Liver (tissue), 9 donors: ENCODE measurements around the gene DLX6. TPM values are rescaled to one million over a fixed set of nuclear protein-coding genes. Genes with fewer than 3 reads are reported as not detected.

Source experiments
- DNase-seq: peaks from one replicate; pipeline ENCODE4 v3.0.0-alpha.2; 2017; ENCODE audit warnings: low spot score
- H3K27ac ChIP-seq, 2 donors: one replicate each; pipeline ENCODE4 v1.7.0; 2013; ENCODE audit warnings: inconsistent platforms in 2 of 2, low read length in 2 of 2, control low read depth in 1 of 2, low read depth in 1 of 2, mild to moderate bottlenecking in 1 of 2
- H3K27me3 ChIP-seq, 4 donors: one replicate each; pipeline versions ENCODE4 v1.6.1 to v1.7.0; 2013; ENCODE audit warnings: low read length in 3 of 4, inconsistent platforms in 1 of 4, mild to moderate bottlenecking in 1 of 4, moderate library complexity in 1 of 4; ENCODE audit not compliant: control insufficient read depth in 4 of 4, insufficient read depth in 4 of 4
- H3K36me3 ChIP-seq, 4 donors: one replicate each; pipeline versions ENCODE4 v1.6.1 to v1.7.0; 2013; ENCODE audit warnings: low read length in 3 of 4, mild to moderate bottlenecking in 3 of 4, low read depth in 1 of 4, moderate library complexity in 1 of 4; ENCODE audit not compliant: control insufficient read depth in 4 of 4, insufficient read depth in 3 of 4
- H3K4me1 ChIP-seq, 4 donors: one replicate each; pipeline versions ENCODE4 v1.6.1 to v1.7.0; 2013; ENCODE audit warnings: low read length in 3 of 4, mild to moderate bottlenecking in 3 of 4, moderate library complexity in 1 of 4; ENCODE audit not compliant: control insufficient read depth in 4 of 4, insufficient read depth in 4 of 4
- H3K4me3 ChIP-seq, 3 donors: one replicate each; pipeline versions ENCODE4 v1.6.1 to v1.7.0; 2013; ENCODE audit warnings: low read length in 3 of 3, control low read depth in 1 of 3, low read depth in 1 of 3, mild to moderate bottlenecking in 1 of 3
- H3K9ac ChIP-seq, 2 donors: one replicate each; pipeline ENCODE4 v1.7.0; 2013; ENCODE audit warnings: low read length in 2 of 2, mild to moderate bottlenecking in 2 of 2, moderate library complexity in 2 of 2, control low read depth in 1 of 2, low read depth in 1 of 2
- H3K9me3 ChIP-seq, 4 donors: one replicate each; pipeline versions ENCODE4 v1.6.1 to v1.7.0; 2013; ENCODE audit warnings: low read length in 3 of 4; ENCODE audit not compliant: control insufficient read depth in 4 of 4
- EGR1 ChIP-seq, 2 donors: IDR thresholded peaks; 2 replicates each; pipeline ENCODE4 v1.6.1; 2016 to 2018; ENCODE audit warnings: antibody characterized with exemption in 2 of 2, low read depth in 2 of 2
- FOXA1 ChIP-seq: IDR thresholded peaks from 2 replicates; pipeline ENCODE4 v1.6.1; 2016; ENCODE audit warnings: antibody characterized with exemption
- FOXA2 ChIP-seq: IDR thresholded peaks from 2 replicates; pipeline ENCODE4 v1.6.1; 2016; ENCODE audit warnings: antibody characterized with exemption
- HNF4A ChIP-seq, 2 donors: conservative IDR thresholded peaks; 2 replicates each; pipeline ENCODE4 v1.6.1; 2016; ENCODE audit warnings: antibody characterized with exemption in 2 of 2, mild to moderate bottlenecking in 2 of 2
- HNF4G ChIP-seq: IDR thresholded peaks from 2 replicates; pipeline ENCODE4 v1.6.1; 2016; ENCODE audit warnings: antibody characterized with exemption
- JUND ChIP-seq, 2 donors: IDR thresholded peaks; 2 replicates each; pipeline ENCODE4 v1.6.1; 2016; ENCODE audit warnings: antibody characterized with exemption in 2 of 2
- NR2F2 ChIP-seq: IDR thresholded peaks from 2 replicates; pipeline ENCODE4 v1.6.1; 2016; ENCODE audit warnings: antibody characterized with exemption
- RAD21 ChIP-seq, 2 donors: IDR thresholded peaks; 2 replicates each; pipeline ENCODE4 v1.6.1; 2016; ENCODE audit warnings: antibody characterized with exemption in 2 of 2, mild to moderate bottlenecking in 2 of 2
- TAF1 ChIP-seq: conservative IDR thresholded peaks from 2 replicates; pipeline ENCODE4 v1.6.1; 2016; ENCODE audit warnings: antibody characterized with exemption, mild to moderate bottlenecking
- YY1 ChIP-seq: IDR thresholded peaks from 2 replicates; pipeline ENCODE4 v1.6.1; 2016; ENCODE audit warnings: antibody characterized with exemption, mild to moderate bottlenecking
- WGBS: extraction: QIAGEN DNeasy Blood & Tissue Kit; methylation state at CpG from one replicate; pipeline ENCODE4 v1.1.7; 2013; 5-methylcytosine and 5-hydroxymethylcytosine counted together
- polyA plus RNA-seq, 2 donors: library from polyadenylated mRNA; stranded (reverse) in 1 of 2; unstranded in 1 of 2; fragments of 200-250 nt in 1 of 2; fragments of >200 nt in 1 of 2; fragmentation: Nextera tagmentation in 1 of 2; extraction: Ambion mirVana in 1 of 2; gene quantifications; one replicate each; pipeline versions ENCODE4 v1.2.1 to v1.2.3, GENCODE V29; 2013 to 2015
- total RNA-seq, 2 donors: library from RNA; depleted of rRNA; stranded (reverse); fragments of >200 nt; gene quantifications; one replicate each; pipeline ENCODE4 v1.2.3, GENCODE V29; 2014
- TF ChIP-seq, protein P1 (sequence below): IDR thresholded peaks from 2 replicates; pipeline ENCODE4 v1.6.1; 2016; ENCODE audit warnings: antibody characterized with exemption
- TF ChIP-seq, protein P2 (sequence below): fragments of 150-350 bp; IDR thresholded peaks from 2 replicates; pipeline ENCODE4 v1.5.1; 2017; ENCODE audit warnings: improper control_type of control experiment, low read depth, low read length; ENCODE audit not compliant: missing input control
- TF ChIP-seq, protein P3 (sequence below): IDR thresholded peaks from 2 replicates; pipeline ENCODE4 v1.6.1; 2016; ENCODE audit warnings: antibody characterized with exemption
- TF ChIP-seq, protein P4 (sequence below): IDR thresholded peaks from 2 replicates; pipeline ENCODE4 v1.6.1; 2016; ENCODE audit warnings: antibody characterized with exemption
- TF ChIP-seq, protein P5 (sequence below): IDR thresholded peaks from 2 replicates; pipeline ENCODE4 v1.6.1; 2016; ENCODE audit warnings: antibody characterized with exemption, mild to moderate bottlenecking
- donor health status: healthy.
- donor health status: healthy.
- donor health status: healthy.
- donor health status: healthy.
- donor health status: healthy.

The DLX6 gene
- total and polyA plus RNA-seq, 4 donors: not detected

DNA sequence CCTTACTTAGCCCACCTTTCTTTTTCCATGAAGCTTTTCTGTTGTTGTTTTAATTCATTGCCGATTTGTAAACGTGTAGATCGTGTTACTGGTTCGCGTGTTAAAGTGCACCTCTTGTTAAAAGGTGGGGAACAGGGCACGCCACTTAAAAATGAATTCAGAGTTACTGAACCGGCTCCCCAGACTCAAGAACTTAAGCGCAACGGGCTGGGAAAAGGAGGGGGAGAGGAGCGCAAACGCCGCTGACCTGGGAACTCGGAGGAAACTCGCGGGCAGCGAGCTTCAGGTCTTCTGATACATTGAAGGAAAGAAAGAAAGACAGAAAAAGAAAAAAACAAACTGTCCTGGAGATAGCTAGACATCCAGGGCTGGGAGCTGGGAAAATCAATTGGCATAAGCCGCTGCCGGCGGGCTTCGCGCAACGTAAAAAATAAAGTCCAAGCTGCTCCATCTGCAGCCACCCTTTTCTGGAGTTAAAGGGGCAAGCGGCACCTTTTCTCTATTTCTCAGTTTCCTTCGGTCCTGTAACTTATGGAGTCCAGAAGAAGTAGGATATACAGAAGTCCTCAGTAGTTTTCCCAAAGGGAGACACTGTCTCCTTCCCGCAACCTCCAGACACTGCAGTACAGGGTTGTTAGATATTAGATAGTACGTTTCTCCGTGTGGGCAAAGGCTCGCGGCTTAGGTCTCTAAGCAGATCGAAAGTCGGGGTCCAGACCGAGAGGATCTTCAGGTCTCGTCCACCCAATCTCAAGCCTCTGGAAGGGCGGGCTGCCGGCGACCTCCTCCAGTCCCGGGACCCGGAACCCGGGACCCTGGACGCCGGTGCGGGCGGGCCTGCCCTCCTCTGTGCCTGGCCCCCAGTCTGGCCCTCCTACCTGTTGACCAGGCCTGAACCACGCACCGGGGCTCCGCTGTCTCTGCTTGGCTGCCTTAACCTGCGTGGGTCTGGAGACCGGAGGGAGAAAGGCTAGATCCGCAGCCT lies 1.8 kb upstream of the DLX6 start:
- H3K27me3 ChIP-seq: peaks cover 7 to 60% (median 31%) of the 10 kb centered on the region in 4 donors
- no peaks in the 10 kb centered on the region for H3K36me3 ChIP-seq
- peaks cover 6 to 21% (median 11%) of the 10 kb centered on the region in 4 donors for H3K4me1 ChIP-seq
- no peak overlapping the region for H3K9ac ChIP-seq
- peaks cover 0 to 4% (median under 1%) of the 10 kb centered on the region in 4 donors for H3K9me3 ChIP-seq
- TF ChIP-seq, protein P1, sequence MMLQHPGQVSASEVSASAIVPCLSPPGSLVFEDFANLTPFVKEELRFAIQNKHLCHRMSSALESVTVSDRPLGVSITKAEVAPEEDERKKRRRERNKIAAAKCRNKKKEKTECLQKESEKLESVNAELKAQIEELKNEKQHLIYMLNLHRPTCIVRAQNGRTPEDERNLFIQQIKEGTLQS: no peak
- TF ChIP-seq, protein P2, sequence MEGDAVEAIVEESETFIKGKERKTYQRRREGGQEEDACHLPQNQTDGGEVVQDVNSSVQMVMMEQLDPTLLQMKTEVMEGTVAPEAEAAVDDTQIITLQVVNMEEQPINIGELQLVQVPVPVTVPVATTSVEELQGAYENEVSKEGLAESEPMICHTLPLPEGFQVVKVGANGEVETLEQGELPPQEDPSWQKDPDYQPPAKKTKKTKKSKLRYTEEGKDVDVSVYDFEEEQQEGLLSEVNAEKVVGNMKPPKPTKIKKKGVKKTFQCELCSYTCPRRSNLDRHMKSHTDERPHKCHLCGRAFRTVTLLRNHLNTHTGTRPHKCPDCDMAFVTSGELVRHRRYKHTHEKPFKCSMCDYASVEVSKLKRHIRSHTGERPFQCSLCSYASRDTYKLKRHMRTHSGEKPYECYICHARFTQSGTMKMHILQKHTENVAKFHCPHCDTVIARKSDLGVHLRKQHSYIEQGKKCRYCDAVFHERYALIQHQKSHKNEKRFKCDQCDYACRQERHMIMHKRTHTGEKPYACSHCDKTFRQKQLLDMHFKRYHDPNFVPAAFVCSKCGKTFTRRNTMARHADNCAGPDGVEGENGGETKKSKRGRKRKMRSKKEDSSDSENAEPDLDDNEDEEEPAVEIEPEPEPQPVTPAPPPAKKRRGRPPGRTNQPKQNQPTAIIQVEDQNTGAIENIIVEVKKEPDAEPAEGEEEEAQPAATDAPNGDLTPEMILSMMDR: no peak
- TF ChIP-seq, protein P3, sequence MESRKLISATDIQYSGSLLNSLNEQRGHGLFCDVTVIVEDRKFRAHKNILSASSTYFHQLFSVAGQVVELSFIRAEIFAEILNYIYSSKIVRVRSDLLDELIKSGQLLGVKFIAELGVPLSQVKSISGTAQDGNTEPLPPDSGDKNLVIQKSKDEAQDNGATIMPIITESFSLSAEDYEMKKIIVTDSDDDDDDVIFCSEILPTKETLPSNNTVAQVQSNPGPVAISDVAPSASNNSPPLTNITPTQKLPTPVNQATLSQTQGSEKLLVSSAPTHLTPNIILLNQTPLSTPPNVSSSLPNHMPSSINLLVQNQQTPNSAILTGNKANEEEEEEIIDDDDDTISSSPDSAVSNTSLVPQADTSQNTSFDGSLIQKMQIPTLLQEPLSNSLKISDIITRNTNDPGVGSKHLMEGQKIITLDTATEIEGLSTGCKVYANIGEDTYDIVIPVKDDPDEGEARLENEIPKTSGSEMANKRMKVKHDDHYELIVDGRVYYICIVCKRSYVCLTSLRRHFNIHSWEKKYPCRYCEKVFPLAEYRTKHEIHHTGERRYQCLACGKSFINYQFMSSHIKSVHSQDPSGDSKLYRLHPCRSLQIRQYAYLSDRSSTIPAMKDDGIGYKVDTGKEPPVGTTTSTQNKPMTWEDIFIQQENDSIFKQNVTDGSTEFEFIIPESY: no peak
- TF ChIP-seq RAD21 (IDR thresholded peaks at IDR 0.05) (no peak), HNF4G (no peak), EGR1 (IDR thresholded peaks at IDR 0.05; ENCODE audit: low read depth in 2 of 2) (no peak), JUND (IDR thresholded peaks at IDR 0.05) (no peak), HNF4A (conservative IDR thresholded peaks at IDR 0.05) (no peak), NR2F2 (no peak), FOXA1 (no peak), FOXA2 (no peak), TAF1 (no peak), YY1 (no peak)
- TF ChIP-seq, protein P4, sequence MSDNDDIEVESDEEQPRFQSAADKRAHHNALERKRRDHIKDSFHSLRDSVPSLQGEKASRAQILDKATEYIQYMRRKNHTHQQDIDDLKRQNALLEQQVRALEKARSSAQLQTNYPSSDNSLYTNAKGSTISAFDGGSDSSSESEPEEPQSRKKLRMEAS: no peak
- TF ChIP-seq, protein P5, sequence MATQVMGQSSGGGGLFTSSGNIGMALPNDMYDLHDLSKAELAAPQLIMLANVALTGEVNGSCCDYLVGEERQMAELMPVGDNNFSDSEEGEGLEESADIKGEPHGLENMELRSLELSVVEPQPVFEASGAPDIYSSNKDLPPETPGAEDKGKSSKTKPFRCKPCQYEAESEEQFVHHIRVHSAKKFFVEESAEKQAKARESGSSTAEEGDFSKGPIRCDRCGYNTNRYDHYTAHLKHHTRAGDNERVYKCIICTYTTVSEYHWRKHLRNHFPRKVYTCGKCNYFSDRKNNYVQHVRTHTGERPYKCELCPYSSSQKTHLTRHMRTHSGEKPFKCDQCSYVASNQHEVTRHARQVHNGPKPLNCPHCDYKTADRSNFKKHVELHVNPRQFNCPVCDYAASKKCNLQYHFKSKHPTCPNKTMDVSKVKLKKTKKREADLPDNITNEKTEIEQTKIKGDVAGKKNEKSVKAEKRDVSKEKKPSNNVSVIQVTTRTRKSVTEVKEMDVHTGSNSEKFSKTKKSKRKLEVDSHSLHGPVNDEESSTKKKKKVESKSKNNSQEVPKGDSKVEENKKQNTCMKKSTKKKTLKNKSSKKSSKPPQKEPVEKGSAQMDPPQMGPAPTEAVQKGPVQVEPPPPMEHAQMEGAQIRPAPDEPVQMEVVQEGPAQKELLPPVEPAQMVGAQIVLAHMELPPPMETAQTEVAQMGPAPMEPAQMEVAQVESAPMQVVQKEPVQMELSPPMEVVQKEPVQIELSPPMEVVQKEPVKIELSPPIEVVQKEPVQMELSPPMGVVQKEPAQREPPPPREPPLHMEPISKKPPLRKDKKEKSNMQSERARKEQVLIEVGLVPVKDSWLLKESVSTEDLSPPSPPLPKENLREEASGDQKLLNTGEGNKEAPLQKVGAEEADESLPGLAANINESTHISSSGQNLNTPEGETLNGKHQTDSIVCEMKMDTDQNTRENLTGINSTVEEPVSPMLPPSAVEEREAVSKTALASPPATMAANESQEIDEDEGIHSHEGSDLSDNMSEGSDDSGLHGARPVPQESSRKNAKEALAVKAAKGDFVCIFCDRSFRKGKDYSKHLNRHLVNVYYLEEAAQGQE: no peak
- 9% methylated on average over 49 of the region's 49 CpGs for WGBS
- H3K4me3 ChIP-seq: peak overlapping the region in 1 of 3 donors; percentile 4
- no peak overlapping the region for H3K27ac ChIP-seq
- DNase-seq: peak; percentile 30
